IPS-NIHi11 (cell line): ENCODE data around the gene MRPL21.

Experiments used
- DNase-seq: peaks from one replicate; pipeline ENCODE4 v3.0.0; 2012; ENCODE audit warnings: mixed read lengths, low spot score

Gene MRPL21

DNA sequence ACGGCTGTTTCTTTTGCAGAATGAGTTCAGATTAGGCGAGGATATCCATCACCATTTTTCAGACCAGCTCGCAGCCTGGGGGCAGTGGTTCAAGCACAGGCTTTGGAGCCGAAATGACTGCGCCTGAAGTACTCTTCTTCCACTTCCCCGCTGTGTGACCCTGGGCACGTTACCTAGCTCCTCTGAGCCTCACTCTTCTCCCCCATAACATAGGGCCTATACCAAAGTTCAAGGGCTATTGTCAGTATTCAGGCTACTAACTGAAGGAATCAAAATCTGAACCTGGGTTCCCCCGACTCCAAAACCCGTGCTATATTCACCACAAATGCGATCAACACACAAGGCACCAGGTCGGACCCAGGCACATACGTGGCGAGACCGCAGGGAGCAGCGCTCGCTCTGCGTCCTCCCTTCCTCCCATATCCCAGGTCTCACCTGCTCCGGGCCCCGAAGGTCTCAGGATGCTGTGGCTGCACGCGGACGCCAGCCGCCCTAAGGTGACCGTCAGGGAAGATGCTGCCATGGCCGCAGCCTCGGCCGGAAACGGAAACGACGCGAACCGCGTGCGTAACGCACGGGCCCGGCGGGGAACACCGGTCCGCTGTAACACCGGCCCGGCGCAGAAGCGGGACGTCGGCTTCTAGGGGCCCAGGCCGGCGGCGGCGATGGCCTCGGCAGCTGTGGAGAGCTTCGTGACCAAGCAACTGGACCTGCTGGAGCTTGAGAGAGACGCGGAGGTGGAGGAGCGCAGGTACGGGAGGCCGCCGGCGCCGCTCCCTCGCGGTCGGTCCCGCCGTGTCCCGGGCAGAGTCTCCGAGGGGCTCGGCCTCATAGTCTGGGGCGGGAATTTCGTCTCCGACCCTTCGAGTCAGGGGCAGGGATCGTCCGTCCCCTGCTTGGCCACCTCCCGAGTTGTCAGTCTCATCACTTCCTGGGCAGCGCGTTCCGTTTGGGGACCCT, at the start of gene MRPL21, which contains the start of gene IGHMBP2:
MRPL21 (minus strand) TSS at position 545 of the 960 bp plus-strand sequence; CDS start at position 523, 22 bp downstream.
IGHMBP2 (plus strand) TSS at position 604 of the 960 bp plus-strand sequence; CDS start at position 666, 62 bp downstream.
- peak; percentile 98 for DNase-seq

DNA sequence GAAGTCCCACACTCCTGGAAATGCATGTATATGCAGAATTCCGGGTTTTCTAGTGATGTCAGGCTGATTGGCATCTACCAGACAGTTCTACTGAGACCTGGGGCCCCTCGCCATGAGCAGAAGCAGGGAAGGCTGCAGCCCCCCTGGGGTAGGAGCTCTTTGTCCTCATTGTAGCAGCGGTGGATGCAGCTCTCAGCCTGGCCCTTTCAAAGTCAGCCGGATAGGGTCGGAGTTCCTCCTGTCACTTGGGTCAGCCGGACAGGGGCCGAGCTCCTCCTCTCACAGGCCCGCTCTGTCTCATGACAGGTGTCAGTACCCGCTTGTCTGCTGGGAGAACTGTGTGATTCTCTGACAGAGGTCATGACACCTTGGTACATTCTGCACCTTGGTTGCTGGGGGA, 47.1 kb upstream of the MRPL21 start:
- peak; percentile 70 for DNase-seq

DNA sequence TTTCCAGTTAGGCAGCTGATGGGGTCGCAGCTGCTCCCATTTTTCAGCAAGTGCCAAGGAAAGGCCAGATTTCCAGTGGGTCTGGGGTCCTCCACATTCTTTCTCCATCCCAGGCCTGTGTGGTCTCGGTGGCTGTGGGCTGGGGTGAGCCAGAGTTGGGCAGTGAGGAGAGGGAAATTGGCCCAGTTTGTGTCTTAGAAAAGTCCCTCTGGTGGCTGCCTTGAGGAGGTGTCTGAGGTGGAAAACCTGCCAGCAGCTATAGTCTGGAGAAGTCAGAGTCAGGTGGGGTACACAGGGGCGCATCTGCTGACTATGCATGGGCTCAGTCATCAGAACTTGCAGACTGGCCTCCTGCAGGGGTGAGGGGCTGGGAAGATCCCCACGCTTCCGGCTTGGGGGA, 46.6 kb upstream of the MRPL21 start:
- DNase-seq = peak; percentile 86

DNA sequence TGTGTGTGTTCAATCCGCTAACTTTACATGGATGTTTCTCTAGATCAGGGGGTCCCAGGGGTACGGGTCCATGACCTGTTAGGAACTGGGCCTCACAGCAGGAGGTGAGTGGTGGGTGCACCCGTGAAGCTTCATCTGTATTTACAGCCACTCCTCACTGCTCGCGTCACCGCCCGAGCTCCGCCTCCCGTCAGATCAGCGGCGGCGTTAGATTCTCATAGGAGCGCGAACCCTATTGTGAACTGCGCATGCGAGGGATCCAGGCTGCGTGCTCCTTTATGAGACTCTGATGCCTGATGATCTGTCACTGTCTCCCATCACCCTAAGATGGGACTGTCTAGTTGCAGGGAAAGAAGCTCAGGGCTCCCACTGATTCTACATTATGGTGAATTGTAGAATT, 45.3 kb upstream of the MRPL21 start:
- DNase-seq = no peak

DNA sequence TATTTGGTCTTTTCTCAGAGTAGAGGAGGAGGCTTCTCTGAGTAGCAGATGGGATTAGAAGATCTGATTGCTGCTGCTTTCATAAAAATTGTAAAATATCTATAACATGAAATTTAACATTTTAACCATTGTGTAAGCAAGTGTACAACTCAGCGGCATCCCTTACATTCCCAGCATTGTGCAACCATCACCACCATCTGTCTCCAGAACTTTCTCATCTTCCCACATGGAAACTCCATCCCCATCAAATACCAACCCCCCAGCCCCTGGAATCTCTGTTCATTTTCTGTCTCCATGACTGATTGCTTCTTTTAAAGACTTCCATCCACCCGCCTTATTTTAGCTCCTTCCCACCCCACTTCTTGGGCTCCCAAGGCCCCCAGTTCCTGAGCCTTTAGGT, 44.9 kb upstream of the MRPL21 start:
- no peak for DNase-seq

DNA sequence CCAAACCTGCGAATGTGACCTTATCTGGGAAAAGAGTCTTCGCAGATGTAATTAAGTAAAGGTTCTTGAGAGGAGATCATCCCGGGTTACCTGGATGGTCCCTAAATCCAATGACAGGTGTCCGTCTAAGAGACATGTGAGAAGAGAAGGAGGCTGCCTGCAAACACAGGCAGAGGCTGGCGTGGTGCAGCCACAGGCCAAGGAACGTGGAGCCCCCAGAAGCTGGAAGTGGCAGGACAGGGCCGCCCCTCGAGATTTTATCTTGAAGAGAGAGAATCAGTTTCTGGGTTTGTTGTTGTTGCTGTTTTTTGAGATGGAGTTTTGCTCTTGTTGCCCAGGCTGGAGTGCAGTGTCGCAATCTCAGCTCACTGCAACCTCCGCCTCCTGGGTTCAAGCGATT, 43.5 kb upstream of the MRPL21 start:
- DNase-seq = no peak

DNA sequence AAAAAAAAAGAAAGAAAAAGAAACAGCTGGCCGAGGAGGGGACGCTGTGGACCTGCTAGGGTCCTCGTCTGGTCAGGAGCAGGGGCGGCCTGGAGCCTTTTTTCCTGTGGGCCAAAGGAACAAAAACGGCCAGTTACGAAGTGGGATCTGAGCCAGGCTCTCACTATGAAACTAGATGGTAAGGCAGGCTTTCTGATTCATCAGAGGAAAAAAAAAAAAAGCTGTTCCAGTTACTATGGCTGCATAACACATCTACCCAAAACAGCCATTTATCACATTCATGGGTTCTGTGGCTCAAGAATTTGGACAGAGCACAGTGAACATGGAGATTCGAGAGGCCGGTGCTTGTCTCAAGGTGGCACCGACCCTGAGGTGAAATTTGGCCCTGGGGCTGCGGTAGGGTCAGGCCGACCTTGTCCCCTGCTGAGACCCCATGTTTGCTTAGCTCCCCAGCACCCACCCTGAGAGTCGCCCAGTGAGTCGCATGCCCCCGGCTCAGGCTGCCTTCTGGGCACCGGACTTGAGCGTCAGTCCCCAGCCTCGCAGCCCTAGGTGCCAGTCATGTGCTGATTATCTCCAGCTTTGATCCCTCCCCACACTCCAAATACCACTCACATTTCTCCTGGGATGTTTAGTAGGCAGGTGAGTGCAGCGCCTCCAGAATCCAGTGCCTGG, 42.9 kb upstream of the MRPL21 start:
- no peak for DNase-seq

DNA sequence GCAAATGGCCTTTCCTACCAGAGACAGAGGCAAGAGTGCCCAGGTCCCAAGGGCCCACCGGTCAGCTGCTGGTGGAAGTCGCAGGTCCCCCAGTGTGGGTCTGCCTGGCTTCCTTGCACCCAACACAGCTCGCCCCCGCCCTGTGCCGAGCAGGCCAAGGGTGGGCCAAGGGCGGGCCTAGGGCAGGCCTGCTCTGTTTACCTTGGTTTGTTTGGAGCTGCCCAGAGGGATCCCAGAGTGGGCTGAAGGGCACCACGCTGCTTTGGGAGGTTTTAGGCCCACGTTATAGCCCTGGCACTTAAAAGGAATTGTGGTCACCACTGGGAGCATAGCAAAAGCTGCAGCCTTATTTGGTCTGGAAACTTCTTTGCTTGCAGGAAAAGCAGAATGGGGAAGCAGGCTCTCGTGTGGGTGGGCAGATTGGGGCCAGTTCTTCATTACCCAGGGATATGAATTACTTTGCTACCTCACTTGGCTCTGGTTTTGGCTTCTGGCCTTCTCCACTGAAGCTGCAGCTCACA, 39.2 kb upstream of the MRPL21 start:
- no peak for DNase-seq

DNA sequence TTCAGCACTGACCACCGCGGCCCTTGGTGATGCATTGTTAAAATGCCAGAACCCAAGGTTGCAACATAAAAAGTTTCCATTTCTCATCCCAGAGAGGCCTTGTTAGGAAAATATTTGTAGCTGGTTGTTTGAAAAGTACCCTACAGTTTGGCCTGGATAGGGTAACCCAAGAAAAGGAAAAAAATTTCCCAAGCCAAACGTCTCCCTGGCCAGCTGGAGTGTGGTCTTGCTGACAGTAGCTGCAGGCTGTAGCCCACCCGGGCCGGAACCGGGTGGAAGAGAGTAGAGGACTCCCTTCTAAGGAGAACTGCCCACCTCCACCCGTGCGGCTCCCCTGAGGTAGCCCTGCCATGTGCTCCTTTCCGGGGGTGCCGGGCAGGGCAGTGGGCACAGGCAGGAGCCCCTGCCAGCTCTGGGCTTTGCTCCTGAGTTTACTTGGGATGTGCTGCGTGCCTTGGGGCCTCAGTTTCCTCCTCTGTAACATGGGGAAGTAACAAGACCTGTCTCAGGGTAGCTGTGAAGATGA, 38.5 kb upstream of the MRPL21 start:
- DNase-seq = no peak

DNA sequence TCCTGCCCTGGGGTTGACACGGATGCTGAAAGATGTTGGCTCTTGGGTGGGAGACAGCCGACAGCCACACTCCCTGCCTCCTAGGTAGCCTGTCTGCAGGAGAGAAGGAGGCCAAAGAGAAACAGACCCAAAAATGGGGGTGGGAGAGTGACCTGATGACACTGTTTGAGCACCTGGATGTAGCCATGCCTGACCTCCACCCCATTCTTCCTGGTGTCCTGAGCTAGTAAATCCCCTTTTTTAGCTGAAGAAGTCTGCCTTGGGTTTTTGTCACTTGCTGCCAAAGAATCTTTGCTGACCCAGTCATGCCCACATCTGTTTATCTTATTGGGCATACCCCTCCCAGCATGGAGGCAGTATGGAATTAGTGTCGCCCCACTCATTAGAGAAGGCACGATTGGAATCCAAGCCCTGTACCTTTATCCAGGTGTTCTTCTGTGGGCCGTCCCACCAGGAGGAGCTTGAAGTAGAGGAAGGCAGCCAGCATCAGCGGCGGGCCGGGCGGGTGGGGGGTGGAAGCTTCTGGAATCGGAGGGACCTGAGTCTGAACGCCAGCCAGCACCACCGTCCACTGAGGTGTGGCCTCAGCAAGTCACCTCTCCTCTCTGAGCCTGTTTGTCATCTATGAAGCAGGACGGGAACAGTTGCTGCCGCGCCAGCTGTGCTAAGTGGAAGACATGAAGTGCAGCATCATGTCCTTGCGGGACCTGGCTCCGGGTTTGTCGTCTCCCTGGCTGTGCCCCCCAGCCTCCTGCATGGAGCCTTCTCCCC, 37.9 kb upstream of the MRPL21 start:
- no peak for DNase-seq

DNA sequence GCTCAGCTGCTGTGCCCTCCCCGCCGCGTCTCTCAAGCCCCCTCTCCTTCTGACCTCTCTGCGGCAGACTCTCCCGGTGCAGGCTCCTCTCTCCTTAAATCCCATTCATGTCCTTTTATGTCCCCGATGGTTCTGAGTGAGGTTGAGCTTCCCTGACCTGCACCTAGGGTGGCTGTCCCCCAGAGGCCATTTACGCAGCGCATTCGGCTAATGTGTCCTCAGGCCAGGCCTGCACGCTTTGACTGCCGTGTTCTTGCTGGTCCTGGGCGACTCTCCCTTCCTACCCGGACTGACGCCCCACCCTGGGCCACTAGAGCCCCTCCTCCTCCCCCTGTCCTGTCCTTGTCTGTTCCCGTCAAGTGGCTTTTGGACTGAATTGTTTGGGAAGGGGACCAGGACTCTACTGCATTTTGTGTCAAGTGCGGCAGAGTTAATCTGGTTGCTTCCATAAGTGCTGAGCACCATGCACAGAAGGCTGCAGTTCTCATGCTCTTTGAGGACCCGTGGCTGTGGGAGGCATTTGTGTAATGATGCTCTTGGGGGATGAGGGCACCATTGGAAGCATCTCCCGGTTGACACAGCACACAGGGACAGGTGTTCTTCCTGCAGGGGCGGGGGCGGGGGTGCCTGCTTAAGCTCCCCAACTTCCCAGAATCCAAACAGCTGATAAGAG, 37.2 kb upstream of the MRPL21 start:
- DNase-seq = no peak

DNA sequence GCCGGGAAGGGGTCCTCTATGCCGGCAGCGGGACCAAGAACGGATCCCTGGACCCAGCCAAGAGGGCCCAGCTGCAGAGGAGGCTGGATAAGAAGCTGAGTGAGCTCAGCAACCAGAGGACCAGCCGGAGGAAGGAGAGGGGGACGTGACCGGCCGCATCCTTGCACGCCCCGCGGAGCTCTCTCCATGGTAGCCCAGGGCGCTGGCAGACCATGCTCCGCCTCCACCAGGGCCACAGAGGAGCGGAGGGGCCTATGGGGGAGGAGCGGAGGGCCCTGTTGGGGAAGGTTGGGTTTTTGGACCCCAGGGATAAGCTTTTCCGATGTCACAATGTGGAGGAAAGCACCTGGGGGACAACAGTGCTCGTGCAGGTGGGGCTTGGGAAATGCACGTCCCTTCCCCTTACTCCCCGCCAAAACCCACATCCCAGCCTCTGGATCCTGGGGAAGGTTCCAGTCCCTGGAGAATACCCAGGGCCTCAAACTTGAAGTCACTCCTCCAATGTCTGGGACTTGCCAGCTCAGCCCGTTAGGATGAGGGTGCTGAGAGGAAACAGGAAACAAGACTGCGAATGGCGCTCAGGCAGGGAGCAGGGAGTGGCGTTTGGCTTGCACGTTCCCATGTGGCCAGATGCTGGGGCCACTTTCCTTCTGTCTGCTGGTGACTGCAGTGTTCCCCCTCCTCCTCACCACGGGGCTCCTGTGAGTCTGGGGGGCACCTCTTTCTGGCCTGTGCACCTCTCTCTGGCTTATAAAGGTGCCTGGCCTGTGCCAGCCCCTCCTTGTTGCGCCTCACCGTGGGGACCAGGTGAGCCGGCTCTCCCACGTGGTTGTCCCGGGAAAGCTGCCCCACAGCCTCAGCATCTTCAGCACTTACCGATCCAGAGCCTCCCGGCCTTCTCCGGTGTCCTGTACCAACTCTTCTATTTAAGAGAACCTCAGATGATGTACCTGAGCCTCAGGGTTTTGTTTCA, 36.2 kb upstream of the MRPL21 start:
- DNase-seq = no peak

DNA sequence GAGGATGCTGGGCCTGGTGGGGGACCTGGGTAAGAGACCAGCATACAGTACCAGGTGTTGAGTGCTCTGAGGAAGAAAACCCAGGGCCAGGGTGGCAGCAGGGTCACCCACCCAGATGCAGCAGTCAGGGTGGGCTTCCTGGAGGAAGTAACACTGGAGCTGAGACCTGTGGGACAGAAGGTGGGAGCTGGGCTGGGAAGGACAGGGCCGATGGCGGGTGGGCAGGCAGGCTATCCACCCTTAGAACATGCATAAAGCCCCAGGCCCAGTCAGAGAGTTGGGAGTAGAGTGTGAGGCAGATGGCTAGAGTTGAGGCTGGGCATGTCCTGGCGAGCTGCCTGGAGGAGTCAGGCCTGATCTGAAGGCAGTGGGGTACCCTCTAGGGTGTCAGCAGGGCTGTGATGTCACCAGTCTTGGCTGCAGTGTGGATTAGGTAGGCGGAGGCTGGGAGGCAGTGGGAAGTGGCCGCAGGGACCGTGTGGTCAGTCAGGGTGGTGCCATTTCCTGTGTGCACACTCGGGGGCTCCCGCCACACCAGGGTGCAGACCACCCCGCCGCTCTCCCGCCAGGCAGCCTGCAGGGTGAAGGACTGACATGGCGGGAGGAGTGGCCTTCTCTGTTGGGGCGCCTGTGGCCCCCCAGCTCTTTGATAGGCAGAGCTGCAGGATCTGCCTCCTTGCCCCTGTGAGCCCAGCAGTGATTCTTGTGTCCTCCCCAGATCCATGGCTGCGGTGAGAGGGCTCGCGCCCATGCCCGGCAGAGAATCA, 35.4 kb upstream of the MRPL21 start:
- no peak for DNase-seq

DNA sequence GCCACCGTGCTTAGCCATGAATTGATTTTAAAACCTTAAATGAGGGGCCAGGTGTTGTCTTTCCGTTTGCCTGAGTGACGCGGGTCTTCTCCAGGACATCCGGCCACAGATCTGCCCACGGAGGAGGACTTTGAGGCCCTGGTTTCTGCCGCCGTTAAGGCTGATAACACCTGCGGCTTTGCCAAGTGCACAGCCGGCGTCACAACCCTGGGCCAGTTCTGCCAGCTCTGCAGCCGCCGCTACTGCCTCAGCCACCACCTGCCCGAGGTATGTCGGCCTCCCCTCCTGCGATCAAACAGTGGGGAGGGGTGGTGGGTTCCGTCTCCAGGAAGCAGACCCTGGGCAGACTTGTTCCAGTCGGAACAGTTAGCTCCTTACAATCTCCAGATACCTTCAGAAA, 34.5 kb upstream of the MRPL21 start:
- DNase-seq = no peak

DNA sequence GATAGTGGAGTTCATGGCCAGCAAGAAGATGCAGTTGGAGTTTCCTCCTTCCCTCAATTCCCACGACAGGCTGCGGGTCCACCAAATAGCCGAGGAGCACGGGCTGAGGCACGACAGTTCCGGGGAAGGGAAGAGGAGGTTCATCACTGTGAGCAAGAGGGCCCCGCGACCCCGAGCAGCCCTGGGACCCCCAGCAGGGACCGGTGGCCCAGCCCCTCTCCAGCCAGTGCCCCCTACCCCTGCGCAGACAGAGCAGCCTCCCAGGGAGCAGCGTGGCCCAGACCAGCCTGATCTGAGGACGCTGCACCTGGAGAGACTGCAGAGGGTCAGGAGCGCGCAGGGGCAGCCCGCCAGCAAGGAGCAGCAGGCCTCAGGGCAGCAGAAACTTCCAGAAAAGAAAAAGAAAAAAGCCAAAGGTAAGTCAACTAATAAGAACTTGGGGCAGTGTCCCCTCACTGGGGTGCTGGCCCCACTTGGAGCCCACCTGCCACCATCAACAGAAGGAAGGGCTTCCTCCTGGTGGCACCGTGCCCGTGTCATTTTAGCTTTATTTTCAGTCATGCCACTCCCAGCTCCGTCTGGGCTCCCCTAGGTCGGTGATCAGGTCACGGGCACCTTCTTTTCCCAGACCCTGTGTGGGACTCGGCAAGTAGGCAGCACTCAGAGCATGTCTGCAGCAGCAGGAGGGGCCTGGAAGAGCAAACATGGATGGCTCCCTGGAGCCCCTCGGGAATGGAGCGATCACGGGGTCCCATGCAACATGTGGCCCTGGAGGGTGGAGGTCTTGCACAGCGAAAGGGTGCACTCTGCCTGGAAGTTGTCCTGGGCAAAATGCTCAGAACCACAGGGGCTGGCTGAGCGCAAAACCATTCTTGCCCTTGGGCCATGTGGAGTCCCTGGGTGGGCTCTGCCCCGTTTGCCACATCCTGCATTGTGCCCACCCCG, 33.3 kb upstream of the MRPL21 start:
- no peak for DNase-seq

DNA sequence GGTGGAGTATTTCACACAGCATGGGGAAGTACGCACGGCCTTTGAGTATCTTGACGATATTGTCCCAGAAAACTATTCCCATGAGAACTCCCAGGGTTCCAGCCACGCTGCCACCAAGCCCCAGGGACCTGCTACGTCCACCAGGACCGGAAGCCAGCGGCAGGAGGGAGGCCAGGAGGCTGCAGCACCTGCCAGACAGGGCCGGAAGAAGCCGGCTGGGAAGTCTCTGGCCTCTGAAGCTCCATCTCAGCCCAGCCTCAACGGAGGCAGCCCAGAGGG, 32.7 kb upstream of the MRPL21 start:
- DNase-seq = no peak

DNA sequence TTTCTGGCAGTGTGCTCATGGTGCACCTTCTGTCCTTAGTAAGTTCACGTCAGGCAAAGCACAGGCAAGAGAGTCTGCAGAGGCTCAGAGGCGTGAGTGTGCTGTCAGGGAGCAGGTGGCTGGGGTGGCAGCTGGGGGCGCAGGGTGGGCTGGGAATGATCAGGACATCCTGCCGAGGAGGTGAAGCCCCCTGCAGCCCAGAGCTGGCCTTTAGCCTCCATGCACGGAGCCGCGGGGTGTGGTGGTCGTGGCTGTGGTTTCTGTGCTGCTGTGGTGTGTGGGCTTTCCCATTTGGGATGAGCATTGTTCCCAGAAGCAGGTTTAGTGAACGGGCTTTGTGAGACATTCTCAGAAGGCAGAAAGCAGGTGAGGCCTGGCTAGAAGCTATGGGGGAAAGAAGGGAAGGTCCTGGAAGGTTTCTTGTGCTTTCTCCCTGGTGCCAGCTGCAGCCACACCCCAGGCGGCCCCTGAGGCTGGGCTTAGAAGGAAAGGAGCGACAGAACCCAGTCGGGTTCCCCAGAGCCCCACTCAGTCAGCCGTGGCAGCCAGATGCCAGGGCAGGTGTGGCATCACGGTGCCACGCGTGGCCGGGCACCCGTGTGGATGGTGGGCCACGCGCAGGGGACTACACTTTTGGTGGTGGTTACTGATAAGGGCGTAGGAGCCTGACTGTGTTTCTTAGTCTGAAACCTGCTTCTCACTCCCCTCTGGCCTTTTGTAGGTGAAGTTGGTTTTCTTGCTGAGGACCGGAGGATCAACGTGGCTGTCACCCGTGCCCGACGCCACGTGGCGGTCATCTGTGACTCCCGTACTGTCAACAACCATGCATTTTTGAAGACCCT, 32.1 kb upstream of the MRPL21 start:
- DNase-seq = no peak

DNA sequence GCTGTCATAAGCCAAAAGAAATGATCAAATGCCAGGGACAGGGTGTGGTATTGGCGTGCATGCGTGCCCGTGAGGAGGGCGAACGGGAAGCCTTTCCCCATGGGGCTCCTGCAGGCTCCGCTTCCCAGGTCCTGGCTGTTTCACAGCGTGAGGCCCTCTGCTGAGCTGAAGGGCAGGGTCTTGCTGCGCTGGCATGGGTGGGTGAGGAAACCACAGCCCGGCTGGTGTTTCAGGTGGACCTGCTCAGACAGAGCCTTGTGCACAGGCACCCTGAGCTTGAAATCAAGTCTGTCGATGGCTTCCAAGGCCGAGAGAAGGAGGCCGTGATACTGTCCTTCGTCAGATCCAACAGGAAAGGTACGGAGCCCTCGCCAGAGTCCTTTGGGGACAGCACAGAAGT, 31.4 kb upstream of the MRPL21 start:
- DNase-seq = no peak
